Transverse colon (tissue), 4 donors: Measurements from ENCODE around the gene ALPK1. TPM values are rescaled to one million over a fixed set of nuclear protein-coding genes. Genes with fewer than 3 reads are reported as not detected.
"Not testable (repeated sequence)": the region's sequence is repeated elsewhere in the genome, so short reads cannot be mapped to it uniquely, and the experiment has no call there.

Source experiments
- DNase-seq: peaks from one replicate; pipeline ENCODE4 v3.0.0-alpha.2; 2019
- H3K27ac ChIP-seq, 4 donors: fragments of 200-600 bp; sonication (generic); 2 replicates each; pipeline ENCODE4 v1.5.1; 2016 to 2018; ENCODE audit warnings: inconsistent platforms in 4 of 4
- H3K27me3 ChIP-seq: fragments of 200-600 bp; sonication (generic); 2 replicates; pipeline ENCODE4 v1.5.1; 2017; ENCODE audit warnings: inconsistent platforms
- H3K36me3 ChIP-seq, 4 donors: fragments of 200-600 bp; sonication (generic); 2 replicates each; pipeline ENCODE4 v1.5.1; 2017 to 2019; ENCODE audit warnings: inconsistent platforms in 4 of 4
- H3K4me1 ChIP-seq, 4 donors: fragments of 200-600 bp; sonication (generic); 2 replicates each; pipeline ENCODE4 v1.5.1; 2017 to 2020; ENCODE audit warnings: inconsistent platforms in 4 of 4
- H3K4me3 ChIP-seq, 4 donors: fragments of 200-600 bp; sonication (generic); 1 replicate in 1 of 4; 2 replicates in 3 of 4; pipeline versions ENCODE4 v1.5.1 to v1.6.1; 2017 to 2019; ENCODE audit warnings: inconsistent platforms in 4 of 4
- H3K9me3 ChIP-seq, 2 donors: fragments of 200-600 bp; sonication (generic); 2 replicates each; pipeline ENCODE4 v1.5.1; 2017 to 2019; ENCODE audit warnings: inconsistent platforms in 2 of 2
- EP300 ChIP-seq: sonication (generic); formaldehyde crosslinking; IDR thresholded peaks from one replicate; pipeline ENCODE4 v1.6.1; 2017; ENCODE audit warnings: antibody characterized with exemption, low read depth
- POLR2A ChIP-seq: fragments of 450-650 bp; IDR thresholded peaks from one replicate; pipeline ENCODE4 v1.6.1; 2016; ENCODE audit warnings: antibody characterized with exemption, mild to moderate bottlenecking, moderate library complexity
- POLR2AphosphoS5 ChIP-seq, 3 donors: sonication (generic); formaldehyde crosslinking; IDR thresholded peaks; one replicate each; pipeline ENCODE4 v1.6.1; 2016; ENCODE audit warnings: antibody characterized with exemption in 3 of 3
- WGBS, 2 donors: methylation state at CpG; one replicate each; pipeline ENCODE4 v1.1.5; 2018; ENCODE audit warnings: low coverage in 1 of 2; 5-methylcytosine and 5-hydroxymethylcytosine counted together
- in situ Hi-C, 4 donors: fragments of 200-750 bp; cut with MboI; loops; one replicate each; pipeline versions ENCODE4 v1.15.0 to v1.15.1; 2017; ENCODE audit warnings: low sequenced_read_pairs in 3 of 4, low pct_ligation_motif_present in 1 of 4, low pct_unique_long_range_greater_than_20kb in 1 of 4
- intact Hi-C: fragments of 100-400 bp; cut with DNase I; formaldehyde crosslinking; loops from one replicate; pipeline ENCODE4 v1.15.1; 2023; ENCODE audit warnings: low total_unique reads
- total RNA-seq, 4 donors: library from RNA; depleted of rRNA; stranded (reverse); fragments of >200 nt; gene quantifications; one replicate each; pipeline ENCODE4 v1.1.0, GENCODE V29; 2016
- TF ChIP-seq, protein P1 (sequence below), 5 experiments: fragments of 200-600 bp in 3 of 5; fragments of 450-650 bp in 2 of 5; sonication (generic) in 3 of 5; IDR thresholded peaks; 1 replicate in 2 of 5; 2 replicates in 3 of 5; pipeline ENCODE4 v1.5.1; 2016 to 2017; ENCODE audit warnings: antibody characterized with exemption in 5 of 5, inconsistent platforms in 3 of 5, mild to moderate bottlenecking in 2 of 5, moderate library complexity in 1 of 5

ALPK1 gene
- total RNA-seq, 4 donors from 2014 or later, result 15.5 to 45.1 (median 27.4) TPM

DNA sequence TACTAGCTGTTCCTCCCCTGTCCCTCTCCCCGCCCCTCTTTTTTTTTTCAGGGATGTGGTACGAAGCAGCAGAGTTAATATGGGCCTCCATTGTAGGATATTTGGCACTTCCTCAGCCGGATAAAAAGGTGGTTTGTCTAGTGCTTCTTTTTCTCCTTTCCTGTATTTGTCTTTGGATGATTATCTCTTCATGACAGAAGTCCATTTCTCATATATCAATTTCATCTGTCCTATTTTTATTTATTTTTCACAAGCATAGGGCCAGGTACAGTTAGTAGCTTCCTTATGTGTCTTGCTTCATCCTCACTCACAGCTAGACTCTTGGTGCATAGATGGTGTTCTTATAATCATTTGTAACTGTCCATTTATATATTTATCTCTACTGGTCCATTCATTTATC lies 129.2 kb downstream of the ALPK1 start:
- in situ Hi-C loops, result no loop called here
- no peak for TF ChIP-seq EP300
- no peak for TF ChIP-seq POLR2AphosphoS5 (IDR thresholded peaks at IDR 0.05)
- TF ChIP-seq, protein P1, sequence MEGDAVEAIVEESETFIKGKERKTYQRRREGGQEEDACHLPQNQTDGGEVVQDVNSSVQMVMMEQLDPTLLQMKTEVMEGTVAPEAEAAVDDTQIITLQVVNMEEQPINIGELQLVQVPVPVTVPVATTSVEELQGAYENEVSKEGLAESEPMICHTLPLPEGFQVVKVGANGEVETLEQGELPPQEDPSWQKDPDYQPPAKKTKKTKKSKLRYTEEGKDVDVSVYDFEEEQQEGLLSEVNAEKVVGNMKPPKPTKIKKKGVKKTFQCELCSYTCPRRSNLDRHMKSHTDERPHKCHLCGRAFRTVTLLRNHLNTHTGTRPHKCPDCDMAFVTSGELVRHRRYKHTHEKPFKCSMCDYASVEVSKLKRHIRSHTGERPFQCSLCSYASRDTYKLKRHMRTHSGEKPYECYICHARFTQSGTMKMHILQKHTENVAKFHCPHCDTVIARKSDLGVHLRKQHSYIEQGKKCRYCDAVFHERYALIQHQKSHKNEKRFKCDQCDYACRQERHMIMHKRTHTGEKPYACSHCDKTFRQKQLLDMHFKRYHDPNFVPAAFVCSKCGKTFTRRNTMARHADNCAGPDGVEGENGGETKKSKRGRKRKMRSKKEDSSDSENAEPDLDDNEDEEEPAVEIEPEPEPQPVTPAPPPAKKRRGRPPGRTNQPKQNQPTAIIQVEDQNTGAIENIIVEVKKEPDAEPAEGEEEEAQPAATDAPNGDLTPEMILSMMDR (IDR thresholded peaks at IDR 0.05), result no peak
- TF ChIP-seq POLR2A, result no peak
- WGBS, 2 donors, result 93% methylated on average over 3 of the region's 3 CpGs

DNA sequence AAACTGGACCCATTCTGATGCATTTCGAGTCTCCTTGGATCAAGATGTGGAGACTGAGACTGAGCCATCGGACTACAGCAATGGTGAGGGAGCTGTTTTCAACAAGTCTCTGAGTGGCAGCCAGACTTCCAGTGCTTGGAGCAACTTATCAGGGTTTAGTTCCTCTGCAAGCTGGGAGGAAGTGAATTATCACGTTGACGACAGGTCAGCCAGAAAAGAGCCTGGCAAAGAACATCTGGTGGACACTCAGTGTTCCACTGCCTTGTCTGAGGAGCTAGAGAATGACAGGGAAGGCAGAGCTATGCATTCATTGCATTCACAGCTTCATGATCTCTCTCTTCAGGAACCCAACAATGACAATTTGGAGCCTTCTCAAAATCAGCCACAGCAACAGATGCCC lies 134.0 kb downstream of the ALPK1 start:
- Histone ChIP-seq H3K27ac (no peak overlapping the region), H3K27me3 (no peaks in the 10 kb centered on the region), H3K4me3 (no peak overlapping the region), H3K9me3 (no peaks in the 10 kb centered on the region), H3K4me1 (no peaks in the 10 kb centered on the region), H3K36me3 (peaks cover 0 to 21% (median 0%) of the 10 kb centered on the region in 4 donors)
- in situ Hi-C loops (no loop called here), intact Hi-C loops (no loop called here)
- TF ChIP-seq POLR2A (no peak), POLR2AphosphoS5 (IDR thresholded peaks at IDR 0.05) (no peak), EP300 (no peak)
- TF ChIP-seq, protein P1 (IDR thresholded peaks at IDR 0.05), result no peak
- DNase-seq, result no peak
- WGBS, 2 donors, result 82 to 100% methylated on average over 2 to 4 of the region's 4 CpGs

More for the DNA sequence above, 129.2 kb downstream of the ALPK1 start:
- no peak overlapping the region for H3K27ac ChIP-seq
- H3K9me3 ChIP-seq, result no peaks in the 10 kb centered on the region
- peaks cover 0 to 17% (median 0%) of the 10 kb centered on the region in 4 donors for H3K36me3 ChIP-seq
- no peak overlapping the region for H3K4me3 ChIP-seq
- H3K27me3 ChIP-seq, result no peaks in the 10 kb centered on the region
- H3K4me1 ChIP-seq, result no peaks in the 10 kb centered on the region
- no peak for DNase-seq
- intact Hi-C loops, result no loop called here

DNA sequence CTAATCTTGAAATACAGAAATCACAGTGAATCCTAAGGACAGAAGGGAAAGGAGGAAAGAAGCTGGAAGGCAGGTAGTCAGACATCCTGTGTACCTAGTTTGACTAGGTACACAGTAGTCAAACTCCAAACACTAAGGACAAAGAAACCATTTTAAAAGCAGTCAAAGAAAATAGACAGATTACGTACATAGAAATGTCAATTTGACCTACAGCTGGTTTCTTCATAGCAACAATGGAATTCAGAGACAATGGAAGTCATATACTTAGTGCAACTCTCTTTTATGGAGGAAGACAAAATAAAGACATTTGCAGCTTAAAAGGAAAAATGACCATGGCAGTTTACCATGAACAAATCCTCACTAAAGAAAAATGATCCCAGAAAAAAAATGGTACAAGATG lies 139.8 kb downstream of the ALPK1 start:
- no peaks in the 10 kb centered on the region for H3K4me1 ChIP-seq
- TF ChIP-seq POLR2AphosphoS5 (IDR thresholded peaks at IDR 0.05), result no peak
- TF ChIP-seq EP300, result no peak
- TF ChIP-seq, protein P1 (IDR thresholded peaks at IDR 0.05), result no peak
- TF ChIP-seq POLR2A, result no peak
- no peak for DNase-seq
- in situ Hi-C loops (no loop called here), intact Hi-C loops (no loop called here)
- H3K36me3 ChIP-seq, result peaks cover 0 to 36% (median 9%) of the 10 kb centered on the region in 4 donors
- 93 to 97% methylated on average over 1 of the region's 1 CpG for WGBS, 2 donors
- no peak overlapping the region for H3K27ac ChIP-seq
- H3K27me3 ChIP-seq, result no peaks in the 10 kb centered on the region
- no peaks in the 10 kb centered on the region for H3K9me3 ChIP-seq
- no peak overlapping the region for H3K4me3 ChIP-seq

DNA sequence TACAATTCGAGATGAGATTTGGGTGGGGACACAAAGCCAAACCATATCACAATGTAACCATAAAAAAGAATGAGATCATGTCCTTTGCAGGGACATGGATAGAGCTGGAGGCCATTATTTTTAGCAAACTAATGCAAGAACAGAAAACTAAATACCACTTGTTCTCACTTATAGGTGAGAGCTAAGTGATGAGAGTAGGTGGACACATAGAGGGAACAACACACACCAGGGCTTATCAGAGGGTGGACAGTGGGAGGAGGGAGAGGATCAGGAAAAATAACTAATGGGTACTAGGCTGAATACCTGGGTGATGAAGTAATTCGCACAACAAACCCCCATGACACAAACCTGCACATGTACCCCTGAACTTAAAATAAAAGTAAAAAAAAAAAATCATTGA lies 145.1 kb downstream of the ALPK1 start:
- DNase-seq, H3K27me3 ChIP-seq, H3K9me3 ChIP-seq, H3K4me1 ChIP-seq, intact Hi-C loops, in situ Hi-C loops, H3K4me3 ChIP-seq, H3K27ac ChIP-seq: not testable (repeated sequence)
- 94 to 100% methylated on average over 1 to 2 of the region's 2 CpGs for WGBS, 2 donors
- peaks cover 0 to 30% (median 11%) of the 10 kb centered on the region in 4 donors for H3K36me3 ChIP-seq
